Activated T-cell treated with anti-CD3 and anti-CD28 coated beads for 48 hours (primary cell): Measurements from ENCODE around the gene MEIKIN.
"Not testable (repeated sequence)": the region's sequence is repeated elsewhere in the genome, so short reads cannot be mapped to it uniquely, and the experiment has no call there.

Experiments used
- DNase-seq: peaks from one replicate; pipeline ENCODE4 v3.0.0-alpha.2; 2020; ENCODE audit warnings: low read depth

Gene MEIKIN

DNA sequence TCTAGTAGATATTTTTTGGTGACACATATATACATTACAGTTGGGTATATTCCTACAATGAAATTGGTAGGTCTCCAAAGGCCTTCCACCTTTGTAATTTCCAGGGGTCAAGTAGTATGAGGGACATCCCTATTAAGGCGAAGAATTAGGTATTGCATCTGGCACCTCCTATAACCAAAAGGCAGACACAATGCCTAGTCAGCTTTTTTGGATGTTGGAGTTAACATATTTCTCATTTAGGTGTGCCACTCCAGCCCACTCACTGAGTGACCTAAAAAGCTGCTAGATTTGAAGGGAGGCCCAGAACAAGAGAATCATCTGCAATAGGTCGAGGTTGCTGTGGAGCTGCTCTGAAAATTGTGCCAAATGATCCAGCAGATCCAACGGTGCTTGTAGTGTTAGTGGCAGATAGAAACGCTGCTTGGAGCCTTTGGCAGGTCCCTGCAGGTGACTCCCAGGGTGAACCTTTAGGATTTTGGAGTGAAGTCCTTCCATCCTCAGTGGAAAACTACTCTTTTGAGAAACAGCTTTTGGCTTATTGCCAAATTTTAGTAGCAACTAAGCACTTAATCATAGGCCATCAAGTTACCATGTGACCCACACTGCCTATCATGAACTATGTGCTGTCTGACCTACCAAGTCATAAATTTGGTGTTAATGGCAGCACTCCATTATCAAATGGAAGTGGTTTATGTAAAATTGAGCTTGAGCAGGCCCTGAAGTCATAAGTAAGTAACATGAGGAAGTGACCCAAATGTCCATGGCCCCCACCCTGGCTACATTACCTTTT, 132.9 kb downstream of the MEIKIN start:
- no peak for DNase-seq

- no peak for DNase-seq
These were observed 134.8 kb downstream of the MEIKIN start for GRCh38 chr5:131810510-131811249.

DNA sequence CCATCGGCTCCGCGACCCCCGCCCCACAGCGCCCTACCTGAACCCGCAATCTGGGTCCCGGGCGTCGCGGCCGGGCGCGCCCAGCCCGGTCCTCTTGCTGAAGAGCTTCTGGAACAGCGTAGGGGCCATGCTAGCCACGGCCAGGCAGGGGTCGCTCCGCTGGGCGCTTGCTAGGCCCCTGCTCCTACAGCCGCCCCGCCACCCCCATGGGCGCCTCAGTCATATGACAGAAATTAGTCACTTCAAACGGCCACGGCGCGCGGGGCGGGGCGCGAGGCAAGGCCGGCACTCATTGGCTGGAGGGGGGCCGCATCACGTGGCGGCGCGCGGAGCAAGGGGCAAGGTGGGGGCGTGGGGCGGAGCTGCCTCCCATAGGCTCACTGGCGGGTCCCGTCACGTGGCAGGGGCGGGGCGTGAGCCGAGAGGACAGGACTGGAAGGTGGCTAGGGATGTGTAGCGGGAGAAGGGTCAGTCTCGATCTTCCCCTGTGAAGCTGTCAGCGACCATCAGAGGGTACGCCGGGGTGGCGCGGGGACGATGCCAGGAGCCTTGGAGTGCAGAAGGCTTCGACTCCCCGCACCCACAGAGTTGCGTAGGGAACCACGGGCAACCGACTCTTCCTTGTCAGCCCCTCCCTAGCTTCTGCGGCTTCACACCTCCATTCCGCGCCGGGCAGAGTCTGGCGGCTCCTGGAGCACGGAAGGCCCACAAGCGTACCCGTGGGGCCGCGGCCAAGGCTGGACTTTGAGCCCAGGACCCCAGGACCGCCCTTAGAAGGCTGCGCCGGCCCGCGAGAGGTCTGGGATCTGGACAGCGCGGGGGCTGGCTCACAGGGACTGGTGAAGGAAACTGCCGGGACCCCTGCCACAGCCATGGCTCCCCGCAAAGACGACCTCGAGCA, 148.4 kb downstream of the MEIKIN start, which contains the start of gene FNIP1:
Gene FNIP1, minus strand, starts transcription at position 225 of the 901 bp plus-strand sequence. Its CDS starts 96 bp downstream, at position 129.
- peak; percentile 99 for DNase-seq

- DNase-seq, result peak; percentile 31
These were observed 149.3 kb downstream of the MEIKIN start for GRCh38 chr5:131795879-131796792.

GRCh38 chr5:131795228-131795627, 150.2 kb downstream of the MEIKIN start:
- no peak for DNase-seq

DNA sequence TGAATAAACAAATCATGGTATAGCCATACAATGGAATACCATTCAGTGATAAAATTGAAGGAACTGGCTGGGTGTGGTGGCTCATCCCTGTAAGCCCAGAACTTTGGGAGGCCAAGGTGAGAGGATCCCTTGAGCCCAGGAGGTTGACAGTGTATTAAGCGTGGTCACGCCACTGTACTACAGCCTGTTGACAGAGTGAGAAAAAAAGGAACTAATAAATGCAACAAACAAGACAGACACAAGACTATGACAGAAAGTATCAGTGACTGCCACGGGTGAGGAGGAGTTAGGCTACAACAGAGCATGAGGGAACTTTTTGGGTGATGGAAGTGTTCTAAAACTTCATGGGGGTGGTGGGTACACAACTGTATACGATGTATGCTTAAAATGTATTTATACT, 150.9 kb downstream of the MEIKIN start:
- DNase-seq, result no peak

DNA sequence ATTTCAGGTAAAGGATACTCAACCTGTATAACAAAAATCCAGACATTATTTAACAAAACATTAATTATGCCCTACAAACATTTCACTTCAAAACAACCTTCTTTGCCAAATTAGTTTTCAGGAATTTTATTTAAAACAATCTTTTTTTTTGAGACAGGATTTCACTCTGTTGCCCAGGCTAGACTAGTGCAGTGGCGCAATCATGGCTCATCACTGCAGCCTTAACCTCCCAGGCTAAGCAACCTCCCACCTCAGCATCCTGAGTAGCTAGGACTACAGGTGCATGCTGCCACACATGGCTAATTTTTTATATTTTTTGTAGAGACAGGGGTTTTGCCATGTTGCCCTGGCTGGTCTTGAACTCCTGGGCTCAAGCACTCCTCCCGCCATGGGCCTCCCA, 152.6 kb downstream of the MEIKIN start:
- DNase-seq, result no peak

GRCh38 chr5:131791866-131792265, 153.6 kb downstream of the MEIKIN start:
- DNase-seq, result no peak

GRCh38 chr5:131790550-131790949, 154.9 kb downstream of the MEIKIN start:
- DNase-seq, result no peak

GRCh38 chr5:131789765-131790164, 155.7 kb downstream of the MEIKIN start:
- DNase-seq, result no peak

- DNase-seq, result no peak
These were observed 157.7 kb downstream of the MEIKIN start for GRCh38 chr5:131787736-131788135.

DNA sequence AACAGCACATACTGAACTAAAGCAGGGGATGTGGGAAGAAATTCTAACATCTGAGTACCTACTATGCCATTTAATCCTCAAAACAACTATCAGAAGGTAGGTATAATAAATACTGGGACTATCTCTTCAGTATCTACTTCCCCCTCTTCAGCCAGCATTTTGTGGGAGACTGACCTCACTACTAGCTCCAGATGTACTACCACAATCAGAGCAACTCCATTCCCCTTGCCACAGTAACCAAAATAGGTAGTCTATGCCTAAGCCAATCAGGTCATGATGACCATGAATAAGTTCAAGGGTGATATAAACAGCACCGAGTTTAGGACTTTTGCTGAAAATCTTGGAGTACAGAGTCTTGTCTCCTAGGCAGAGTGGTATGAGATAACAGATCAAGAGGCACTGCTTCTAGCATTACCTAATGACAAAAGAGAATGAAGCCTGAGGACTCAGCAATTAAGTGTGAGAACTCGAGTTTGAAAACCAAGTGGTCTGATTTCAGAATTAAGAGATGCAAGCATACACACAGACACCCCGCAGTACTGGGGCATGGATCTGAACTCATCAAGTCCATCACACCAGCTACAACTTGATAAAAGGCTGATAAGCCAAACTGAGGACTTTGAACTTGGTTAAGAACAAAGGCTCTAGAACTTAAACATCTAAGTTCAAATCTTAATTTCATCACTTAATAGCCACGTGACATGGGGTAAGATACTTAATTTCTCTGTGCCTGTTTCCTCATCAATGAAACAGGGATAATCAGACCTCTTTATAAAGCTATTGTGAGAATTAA, 158.4 kb downstream of the MEIKIN start:
- DNase-seq, result no peak

DNA sequence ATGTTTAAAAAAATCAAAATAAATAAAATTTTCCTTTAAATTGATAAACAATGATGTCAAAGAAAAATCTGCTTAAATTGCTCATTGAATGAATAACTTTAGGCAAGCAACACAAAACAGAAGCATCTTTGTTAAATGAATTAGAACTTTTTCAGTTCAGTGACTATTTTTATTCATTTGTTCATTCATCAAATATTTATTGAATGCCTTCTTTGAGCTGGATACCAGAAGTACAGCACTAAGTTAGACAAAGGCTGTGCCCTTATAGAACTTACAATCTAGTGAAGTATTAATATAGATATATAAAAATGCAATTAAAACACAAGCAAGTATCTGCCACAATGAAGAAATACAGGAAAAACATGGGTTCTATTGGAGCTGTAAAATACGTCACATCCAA, 159.4 kb downstream of the MEIKIN start:
- no peak for DNase-seq

DNA sequence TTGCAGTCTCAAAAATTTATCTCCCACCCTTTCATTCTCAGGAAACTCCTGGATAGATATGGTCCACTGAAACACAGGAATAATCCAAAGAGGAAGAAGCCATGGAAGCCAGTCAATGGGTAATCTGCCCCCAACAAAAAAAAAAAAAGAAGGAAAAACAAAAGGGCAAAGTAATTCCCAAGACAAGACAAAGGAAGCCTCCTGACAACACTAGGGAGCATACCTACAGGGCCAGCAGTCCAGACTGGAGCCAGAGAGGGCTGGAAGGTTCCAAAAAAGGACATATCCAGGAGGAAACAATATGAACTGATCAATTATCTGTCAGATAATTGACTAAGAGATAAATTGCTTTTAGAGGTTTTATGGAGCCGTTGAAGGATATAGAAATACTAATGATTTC, 161.6 kb downstream of the MEIKIN start:
- no peak for DNase-seq

GRCh38 chr5:131783357-131783756, 162.1 kb downstream of the MEIKIN start:
- no peak for DNase-seq

DNA sequence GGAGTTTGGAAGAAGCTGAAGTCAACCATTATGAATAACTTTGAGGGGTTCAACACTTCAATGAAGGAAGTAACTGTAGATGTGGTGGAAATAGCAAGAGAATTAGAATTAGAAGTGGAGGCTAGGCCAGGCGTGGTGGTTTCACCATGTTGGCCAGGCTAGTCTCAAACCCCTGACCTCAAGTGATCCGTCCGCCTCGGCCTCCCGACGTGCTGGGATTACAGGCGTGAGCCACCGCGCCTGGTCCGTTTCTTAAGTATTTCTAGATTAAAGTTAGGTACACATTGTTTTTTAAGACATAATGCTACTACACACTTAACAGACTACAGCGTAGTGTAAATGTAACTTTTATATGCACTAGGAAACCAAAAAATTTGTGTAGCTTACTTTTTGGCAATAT, 162.7 kb downstream of the MEIKIN start:
- DNase-seq, result no peak

GRCh38 chr5:131778141-131778540, 167.3 kb downstream of the MEIKIN start:
- DNase-seq, result not testable (repeated sequence)

GRCh38 chr5:131776450-131776849, 169.0 kb downstream of the MEIKIN start:
- no peak for DNase-seq

DNA sequence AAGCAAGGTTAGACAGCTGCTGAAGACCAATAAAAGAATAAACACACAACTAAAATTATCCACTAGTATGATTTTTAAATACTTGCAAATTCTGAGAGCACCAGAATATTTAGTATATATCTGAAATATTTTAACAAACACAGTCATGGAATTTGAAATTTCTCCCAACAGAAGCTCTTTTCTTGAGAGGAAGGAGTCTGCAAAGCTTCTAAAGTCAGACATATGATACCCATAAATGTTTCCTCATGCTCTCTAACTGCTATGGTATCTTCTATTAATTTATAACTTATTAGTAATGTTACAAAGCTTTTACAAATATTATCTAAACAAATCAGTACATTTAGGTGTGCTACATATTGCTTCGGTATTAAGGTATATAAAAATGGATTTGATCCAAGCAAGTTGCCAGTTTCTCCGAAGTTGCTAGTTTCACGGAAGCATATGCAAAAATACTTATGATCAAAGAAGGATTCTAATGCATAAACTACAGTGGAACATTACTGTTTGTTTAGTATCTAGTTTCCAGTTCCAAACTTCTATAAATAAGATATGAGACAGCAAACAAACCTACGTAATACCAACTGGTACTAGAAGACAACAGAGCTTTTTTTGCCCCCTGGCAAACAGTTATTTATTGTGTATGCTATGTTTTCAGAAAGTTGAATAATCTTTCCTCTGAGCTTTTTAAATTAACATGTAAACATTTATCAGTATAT, 170.7 kb downstream of the MEIKIN start:
- no peak for DNase-seq

- DNase-seq, result no peak
These were observed 171.7 kb downstream of the MEIKIN start for GRCh38 chr5:131773805-131774204.
